GM19328 (cell line): ENCODE data around the gene TMEM114.

Experiments
- ATAC-seq: cut with Tn5 transposase; IDR thresholded peaks from one replicate; pipeline ENCODE4 v1.9.1; 2021; ENCODE audit warnings: mild to moderate bottlenecking, moderate library complexity; ENCODE audit not compliant: unreplicated experiment

The TMEM114 gene

DNA sequence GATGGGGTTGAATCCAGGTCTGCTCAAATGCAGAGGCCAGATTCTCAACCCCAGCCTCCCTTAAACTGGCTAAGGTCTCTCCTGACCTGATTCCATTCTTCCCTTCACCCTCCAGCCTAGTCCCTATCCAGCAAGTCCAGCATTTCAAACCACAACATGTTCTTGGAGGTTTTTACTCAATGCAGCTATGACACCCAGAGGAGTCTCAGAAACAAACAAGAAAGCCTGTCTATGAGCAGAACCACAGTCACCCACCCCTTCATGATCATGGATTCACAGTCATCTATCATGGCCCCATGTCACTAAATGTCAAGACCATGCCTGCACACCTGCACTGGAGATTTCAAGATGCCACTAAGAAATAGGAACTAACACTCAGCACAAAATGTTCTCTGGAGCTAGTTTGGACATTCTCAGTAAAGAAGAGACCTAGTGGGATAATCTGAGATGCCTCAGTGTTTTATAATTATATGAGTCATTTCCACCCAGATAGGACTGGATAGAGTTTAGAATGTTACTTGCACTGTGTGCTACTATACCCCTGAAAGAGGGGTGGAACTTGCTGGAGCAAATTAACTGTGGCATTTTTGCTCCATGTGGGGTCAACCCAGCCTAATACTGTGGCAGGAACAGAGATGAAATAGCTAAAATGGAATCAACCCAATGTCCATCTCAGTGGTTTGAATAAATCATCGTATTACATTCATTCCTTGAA, 21.7 kb upstream of the TMEM114 start:
- ATAC-seq: no peak

DNA sequence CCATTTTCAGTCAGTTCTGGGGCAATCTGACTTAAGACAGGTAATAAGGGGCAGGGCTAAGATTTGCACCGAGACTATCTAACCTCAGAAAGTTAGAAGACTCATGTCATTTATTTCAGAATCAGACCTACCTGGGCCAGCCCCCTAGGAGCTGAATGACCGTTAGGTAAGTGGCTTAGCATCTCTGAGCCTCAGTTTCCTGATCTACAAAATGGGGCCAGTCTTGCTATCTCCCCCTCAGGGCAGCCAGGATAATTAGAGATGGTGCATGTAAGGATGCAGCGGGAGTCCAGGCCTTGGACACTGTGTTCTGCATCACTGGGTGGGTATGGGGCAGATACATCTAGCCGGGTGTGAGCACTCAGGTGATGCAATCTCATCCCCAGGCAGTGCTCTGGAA, 20.8 kb upstream of the TMEM114 start:
- ATAC-seq: no peak

DNA sequence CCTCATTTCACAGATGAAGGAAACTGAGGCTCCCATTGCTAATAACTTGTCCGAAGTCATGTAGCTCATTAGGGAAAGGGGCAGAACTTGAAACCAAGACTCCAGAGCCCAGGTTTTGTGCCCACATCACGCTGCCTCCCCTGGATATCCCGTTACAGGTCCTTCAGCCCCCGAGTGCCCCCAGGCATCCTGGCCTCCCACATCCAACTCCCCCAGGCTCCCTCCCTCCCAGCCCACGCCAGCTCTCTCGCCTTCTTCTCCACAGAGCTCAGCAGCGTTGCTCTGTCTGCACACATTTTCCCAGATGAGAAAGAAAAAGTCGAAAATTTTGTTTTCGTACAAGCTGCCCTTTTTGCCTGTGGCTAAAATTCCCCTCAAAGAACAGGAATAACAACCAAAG, 16.9 kb upstream of the TMEM114 start:
- ATAC-seq: no peak

DNA sequence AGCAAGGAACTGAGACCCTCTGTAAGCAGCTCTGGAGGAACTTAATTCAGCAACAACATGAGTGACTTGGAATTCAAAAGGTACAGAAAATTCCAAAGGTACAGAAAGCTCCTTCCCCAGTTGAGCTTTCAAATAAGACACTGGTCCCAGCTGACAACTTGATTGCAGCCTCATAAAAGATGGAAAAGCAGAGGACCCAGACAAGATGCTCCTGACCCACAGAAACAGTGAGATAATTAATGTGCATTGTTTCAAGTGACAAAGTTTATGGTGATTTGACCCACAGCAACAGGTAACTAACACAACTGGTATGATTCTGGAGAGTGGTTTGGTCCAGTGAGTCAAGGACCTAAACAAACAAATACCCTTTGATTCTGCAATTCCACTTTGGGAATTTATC, 15.2 kb upstream of the TMEM114 start:
- no peak for ATAC-seq

DNA sequence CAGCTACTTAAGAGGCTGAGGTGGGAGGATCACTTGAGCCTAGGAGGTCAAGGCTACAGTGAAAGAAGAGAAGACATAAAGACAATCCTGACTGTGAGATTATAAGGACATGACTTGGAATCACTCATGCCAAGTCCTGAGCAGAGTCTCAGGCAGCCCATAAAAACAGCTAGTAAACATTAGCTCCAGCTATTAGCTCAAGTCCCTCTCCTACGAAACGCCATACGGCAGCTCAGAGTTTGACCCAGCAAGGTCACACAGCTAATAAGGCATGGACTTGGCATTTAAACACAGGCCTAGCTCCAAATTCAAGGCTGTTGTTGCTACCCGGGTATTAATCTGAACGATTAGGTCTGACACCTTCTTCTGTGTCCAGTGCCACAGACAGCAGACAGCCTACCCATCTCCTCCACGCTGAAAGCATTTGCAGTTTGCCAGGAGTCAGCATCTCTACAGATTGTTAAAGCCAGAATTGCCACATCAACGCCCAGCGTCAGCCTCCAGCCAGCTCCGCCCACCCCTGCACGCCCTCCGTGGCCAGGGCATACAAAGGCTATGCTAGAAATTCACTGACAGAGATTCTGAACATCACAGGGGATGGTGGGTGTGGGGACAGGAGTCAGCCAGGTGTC, 9.9 kb upstream of the TMEM114 start:
- no peak for ATAC-seq

DNA sequence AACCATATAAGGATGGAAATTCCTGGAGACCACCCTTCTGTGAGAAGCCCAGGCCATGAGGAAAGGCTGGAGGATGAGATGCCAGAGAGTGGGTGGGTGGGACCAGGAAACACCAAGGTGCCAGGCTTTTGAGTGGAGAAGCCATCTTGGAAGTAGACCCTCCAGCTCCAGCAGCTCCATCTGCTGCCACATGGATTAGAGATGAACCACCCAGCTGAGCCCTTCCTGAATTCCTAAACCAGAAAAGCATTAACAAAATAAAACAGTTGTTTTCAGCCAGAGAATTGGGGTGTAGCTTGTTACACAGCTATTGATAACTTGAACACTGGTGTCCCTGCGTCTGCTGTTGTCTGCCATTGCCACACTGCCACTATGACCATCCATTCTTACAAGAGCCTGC, 6.3 kb upstream of the TMEM114 start:
- no peak for ATAC-seq

DNA sequence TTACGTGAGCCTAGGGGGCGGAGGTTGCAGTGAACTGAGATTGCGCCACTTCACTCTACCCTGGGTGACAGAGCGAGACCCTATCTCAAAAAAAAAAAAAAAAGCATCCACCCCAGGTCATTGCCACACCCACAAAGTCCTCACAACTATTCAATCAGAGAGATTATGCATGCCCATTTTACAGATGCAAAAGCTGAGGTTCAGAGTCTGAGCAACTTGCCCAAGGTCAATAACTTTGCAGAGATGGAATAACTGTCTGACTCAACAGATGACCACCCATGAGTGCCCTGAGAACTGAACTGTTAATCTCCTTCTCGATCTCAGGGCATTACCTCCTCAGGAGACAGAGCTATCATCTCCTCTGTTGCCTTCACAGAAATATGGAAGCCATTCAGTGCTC, 5.5 kb upstream of the TMEM114 start:
- ATAC-seq: no peak

DNA sequence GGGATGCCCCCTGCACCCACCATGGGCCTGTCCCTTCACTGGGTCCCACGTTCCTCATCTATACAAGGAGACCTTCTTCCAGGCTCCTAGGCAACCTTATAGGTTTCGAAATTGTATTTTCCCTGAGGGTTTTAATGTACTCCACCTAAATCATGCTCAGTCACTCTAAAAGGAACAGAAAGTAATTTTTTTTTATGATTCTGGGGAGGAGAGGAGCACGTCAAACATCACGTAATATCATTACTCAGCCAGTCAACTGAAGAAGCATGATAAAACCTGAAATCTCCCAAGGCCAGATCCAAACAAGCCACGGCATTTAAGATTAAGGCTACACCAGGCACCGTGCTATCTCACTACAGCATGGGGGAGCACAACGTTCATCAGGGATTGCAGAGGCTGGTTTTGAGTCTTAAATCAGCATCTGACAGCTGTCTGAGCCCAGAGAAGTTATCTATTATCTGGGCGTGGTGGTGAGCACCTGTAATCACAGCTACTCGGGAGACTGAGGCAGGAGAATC, 3.9 kb upstream of the TMEM114 start:
- ATAC-seq: no peak

DNA sequence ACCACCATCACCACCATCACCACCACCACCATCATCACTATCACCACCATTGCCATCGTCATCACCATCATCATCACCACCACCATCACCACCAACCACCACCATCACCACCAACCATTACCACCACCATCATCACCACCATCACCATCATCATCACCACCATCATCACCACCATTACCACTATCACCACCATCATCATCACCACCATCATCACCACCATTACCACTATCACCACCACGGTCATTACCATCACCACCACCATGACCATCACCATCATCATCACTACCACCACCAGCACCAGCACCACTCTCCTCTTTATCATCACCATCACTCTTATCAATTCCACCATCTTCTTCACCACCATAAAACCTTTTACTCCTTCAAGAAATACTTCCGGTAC, 1.1 kb upstream of the TMEM114 start:
- no peak for ATAC-seq

DNA sequence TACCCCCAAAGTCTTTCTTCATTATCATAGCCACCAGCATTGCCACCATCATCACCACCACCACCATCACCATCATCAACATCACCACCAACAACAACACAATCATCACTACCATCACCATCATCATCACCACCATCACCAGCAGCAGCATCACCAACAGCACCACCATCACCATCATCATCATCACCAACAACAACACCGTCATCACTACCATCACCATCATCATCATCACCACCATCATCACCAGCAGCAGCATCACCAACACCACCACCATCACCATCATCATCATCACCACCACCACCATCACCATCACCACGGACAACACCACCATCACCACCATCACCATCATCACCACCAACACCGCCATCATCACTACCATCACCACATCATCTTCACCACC, 500 bp upstream of the TMEM114 start:
- no peak for ATAC-seq

DNA sequence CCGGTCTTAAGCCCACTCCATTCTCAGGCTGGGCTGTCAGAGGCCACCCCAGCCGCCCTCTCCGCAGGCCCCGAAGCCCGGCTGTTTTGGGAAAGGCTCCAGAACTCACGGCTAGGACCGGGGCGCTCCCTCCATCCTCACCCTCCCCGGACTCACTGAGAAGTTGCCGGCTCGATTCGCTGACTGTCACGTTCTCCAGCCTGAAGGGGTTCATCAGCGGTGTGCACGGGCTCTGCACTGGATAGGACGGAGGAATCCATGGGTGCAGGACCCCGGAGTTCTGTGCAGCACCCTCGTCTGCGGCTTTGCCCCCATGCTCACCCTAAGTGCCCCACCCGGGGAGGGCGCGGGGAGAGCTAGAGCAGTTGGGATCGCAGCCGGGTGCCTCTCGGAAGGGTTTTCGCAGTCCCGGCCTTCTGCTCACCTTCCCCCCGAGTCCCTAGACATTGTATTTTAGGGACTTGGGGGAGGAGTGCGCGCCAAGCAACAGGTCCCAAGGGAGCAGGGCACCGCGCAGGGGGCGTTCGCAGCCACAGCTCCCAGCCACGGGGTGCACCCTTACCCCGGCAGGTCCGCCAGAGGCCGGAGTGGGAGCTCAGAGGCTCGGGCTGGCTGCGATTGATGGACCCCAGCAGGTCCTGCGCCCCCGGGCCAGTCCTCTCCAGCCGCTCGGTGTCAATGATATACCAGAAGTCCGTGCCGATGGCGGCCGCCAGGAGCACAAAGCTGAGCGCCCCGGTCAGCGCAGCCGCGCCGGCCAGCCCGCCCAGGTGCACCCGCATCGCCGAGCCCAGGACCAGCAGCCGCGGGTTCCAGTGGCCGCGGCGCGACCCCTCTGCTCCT, 1.0 kb downstream of the TMEM114 start:
- ATAC-seq: no peak

DNA sequence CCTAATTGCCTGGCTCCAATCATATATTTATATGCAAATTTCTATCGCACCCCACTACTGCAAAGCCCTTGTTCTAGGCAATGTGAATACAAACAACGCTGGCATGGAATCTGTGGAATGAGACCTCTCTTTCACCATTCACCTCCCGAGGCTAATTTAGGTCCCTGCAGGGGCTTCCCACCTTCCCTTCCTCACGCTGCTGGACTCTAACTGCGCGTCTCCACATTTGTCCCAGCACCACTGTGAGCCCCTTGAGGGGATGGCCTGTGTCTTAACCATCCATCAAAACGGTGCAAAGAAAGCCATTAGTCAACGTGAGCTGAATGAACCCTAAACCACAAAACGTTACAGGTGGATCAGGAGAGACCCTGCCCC, 1.6 kb downstream of the TMEM114 start:
- no peak for ATAC-seq

DNA sequence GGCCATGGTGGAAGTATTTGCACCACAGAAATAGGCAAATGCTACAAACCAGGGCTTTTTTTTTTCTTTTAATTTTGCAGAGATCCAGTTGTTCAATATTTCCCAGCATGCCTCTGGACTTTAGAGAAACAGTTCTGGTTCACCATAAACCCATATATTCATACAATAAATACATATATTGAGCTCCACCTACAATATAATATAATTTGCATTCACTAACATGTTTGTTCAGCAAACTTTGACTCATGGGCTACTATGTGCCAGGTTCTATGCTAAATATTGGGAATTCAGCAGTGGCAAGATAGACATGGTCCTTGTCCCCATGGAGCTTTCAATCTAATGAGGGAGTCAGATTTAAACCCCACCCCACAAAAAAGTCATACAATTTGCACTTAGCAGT, 3.2 kb downstream of the TMEM114 start:
- no peak for ATAC-seq

DNA sequence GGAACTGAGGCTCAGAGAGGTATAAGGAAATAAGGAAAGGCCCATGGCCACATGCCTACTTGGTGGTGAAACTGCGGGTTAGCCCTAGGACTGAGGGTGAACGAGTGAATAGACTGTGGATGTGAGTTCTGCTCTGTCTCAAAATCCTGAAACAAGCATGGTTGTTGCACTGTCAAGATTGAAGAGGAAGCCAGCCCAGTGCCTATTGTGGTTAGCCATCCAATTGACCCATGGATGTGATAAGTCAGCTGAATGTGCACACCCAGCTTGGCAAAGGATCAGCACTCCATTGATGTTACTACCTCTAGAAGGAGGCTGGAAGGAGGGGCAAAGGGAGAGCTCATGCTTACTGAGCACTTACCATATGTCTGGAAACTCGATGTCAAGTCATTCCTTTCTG, 4.5 kb downstream of the TMEM114 start:
- ATAC-seq: no peak

DNA sequence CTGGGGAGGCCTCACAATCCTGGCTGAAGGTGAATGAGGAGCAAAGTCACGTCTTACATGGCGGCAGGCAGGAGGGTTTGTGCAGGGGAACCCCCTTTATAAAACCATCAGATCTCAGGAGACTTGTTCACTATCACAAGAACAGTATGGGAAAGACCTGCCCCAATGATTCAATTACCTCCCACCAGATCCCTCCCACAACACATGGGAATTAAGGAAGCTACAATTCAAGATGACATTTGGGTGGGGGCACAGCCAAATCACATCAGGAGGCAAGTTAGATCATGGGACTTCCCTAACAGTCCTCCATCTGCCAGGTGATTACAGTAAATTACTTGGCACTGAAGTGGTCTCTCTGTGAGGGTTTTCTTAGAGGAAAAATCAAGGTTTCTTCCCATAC, 5.3 kb downstream of the TMEM114 start:
- ATAC-seq: no peak

DNA sequence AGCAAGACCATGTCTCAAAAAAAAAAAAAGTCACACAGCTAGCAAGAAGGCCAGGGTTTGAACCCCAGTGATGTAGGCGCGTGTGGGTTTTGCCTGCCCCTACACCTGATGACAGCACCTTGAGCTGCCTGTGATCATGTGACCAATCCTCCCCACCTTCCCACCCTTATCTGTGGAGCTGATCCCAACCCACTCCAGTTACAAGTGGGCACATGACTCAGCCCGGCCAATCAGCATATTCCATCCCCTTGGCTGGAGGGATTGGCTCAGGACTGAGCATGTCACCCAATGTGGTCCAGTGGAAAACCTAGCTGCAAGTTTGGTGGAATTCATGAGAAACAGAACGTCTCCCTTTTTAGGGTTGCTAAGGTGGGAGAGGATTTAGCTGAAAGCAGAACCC, 6.6 kb downstream of the TMEM114 start:
- no peak for ATAC-seq

DNA sequence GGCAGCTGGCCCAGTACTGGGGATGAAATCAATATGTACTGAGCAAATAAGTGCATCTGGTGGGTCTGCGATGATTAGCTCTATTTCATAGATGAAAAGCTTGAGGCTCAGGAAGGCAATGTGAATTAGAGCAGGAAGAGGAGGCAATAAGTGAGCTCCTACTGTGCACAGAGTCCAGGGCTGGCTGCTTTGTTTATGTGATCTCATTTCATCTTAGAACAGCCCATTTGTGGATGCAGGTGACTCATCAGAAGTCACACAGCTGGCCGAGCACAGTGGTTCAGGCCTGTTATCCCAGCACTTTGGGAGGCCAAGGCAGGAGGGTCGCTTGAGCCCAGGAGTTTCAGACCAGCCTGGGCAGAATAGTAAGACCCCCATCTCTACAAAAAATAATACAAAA, 7.1 kb downstream of the TMEM114 start:
- no peak for ATAC-seq

DNA sequence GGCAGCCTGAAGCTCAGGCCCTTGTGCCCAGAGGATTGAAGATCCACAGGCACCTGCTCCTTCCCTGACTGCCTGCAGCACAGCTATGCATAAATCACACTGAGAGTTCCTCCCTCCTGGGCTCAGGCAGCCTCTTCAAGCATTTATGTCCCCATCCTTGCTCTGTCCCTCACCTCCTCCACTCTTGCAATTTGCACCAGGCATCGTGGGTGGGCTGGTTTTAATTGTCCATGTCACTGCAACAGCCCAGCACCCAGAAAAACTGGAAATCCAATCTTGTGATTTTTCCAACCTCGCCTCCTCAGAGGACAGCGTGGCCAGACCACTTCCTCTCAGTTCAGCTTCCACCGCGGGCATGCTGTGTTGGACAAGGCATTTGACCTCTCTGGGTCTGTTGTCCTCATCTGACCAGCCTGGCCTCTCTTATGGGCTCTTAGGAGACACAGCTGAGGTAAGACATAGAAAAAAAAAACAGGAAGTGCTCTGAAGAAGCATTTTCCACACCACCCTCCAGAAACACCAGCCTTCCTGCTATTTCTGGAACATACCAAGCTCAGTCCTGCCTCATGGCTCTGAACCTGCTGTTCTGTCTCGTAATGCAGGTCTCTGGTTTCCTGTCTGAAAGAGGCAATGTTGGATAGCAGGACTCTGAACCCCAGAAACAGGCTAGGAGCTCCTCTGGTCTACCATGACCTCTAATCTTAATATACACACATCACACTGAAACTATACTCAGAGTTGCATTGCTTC, 8.3 kb downstream of the TMEM114 start:
- ATAC-seq: no peak

DNA sequence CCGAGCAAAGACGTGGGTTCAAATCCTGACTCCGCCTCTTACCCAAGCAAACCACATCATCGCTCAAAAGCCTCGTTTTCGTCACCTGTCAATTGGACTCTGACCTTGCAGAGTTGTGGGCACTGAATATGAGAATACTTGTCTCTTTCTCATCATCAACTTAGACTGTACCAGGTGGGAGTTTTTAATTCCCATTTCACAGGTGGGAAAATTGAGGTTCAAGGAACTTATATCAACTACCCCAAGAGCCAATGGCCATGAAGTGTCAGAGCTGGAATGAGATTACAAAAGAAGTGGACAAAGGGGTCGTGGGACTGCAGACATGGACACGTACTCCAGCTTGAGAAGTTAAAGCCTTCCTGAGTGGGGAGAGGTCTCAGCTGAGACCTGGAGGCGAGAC, 10.8 kb downstream of the TMEM114 start:
- ATAC-seq: no peak

DNA sequence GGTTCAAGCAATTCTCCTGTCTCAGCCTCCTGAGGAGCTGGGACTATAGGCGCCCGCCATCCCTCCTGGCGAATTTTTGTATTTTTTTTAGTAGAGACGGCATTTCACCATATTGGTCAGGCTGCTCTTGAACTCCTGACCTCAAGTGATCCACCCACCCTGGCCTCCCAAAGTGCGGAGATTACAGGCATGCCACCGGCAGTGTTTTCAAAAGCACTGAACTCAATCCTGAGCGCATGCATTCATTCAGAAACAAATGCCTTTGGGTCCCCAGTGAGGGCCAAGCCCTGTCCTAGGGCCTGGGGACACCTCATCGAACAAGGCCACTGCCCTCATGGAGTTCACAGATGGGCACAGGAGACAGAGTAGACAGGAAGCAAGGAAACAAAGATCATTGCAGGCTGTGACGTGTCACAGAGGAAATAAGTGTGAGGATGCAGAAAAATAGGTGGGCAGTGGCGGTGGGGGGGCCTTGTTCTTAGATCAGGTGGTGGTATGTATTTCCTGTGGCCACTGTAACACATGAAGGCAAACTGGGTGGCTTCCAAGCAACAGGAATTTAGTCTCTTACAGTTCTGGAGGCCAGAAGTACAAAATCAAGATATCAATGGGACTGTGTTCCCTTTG, 12.5 kb downstream of the TMEM114 start:
- no peak for ATAC-seq
